Measurements from ENCODE around the gene NCDN.
A peak's percentile ranks its signal among the peaks of the same experiment; 100 is the strongest.

DNA sequence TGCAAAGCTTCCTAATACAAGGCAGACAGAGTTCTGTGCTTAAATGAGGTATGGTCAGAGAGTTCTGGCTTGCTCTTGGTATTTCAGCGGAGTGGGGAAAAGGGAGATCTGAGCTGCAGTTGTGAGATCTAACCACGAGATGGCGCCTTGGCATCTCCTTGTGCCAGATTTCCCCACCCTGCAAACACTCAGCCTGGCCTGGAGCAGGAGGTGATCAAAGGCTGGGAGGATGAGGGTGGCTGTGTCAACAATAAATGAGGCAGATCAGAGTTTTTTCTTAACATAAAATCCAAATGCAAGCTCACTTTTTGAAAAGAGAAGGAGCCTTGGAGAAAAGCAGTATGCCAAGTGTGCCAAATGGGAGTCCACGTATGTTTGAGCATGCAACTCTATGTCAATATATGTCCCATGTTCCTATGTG is 11.4 kb downstream of the NCDN start:
- TF ChIP-seq CTCF (IDR thresholded peaks at IDR 0.05 in 4 of 5, conservative IDR thresholded peaks at IDR 0.05 in 1 of 5) (peak; percentile 58 to 82 (median 80)), POLR2A (IDR thresholded peaks at IDR 0.05) (no peak)
